Measurements from ENCODE around the gene GIPC2. TPM values are rescaled to one million over a fixed set of nuclear protein-coding genes. Genes with fewer than 3 reads are reported as not detected.

GIPC2 gene
- total and polyA plus RNA-seq, 7 donors = 0.99 to 23.8 (median 2.5) TPM

GRCh38 chr1:78006521-78006920 is 39.2 kb upstream of the GIPC2 start:
- no peak for TF ChIP-seq POLR2AphosphoS5 (IDR thresholded peaks at IDR 0.05)
- no peak for TF ChIP-seq POLR2A (IDR thresholded peaks at IDR 0.05)
- TF ChIP-seq CTCF (IDR thresholded peaks at IDR 0.05) = no peak
- TF ChIP-seq EP300 (IDR thresholded peaks at IDR 0.05) = no peak
- no peaks in the 10 kb centered on the region for H3K36me3 ChIP-seq
- no peaks in the 10 kb centered on the region for H3K9me3 ChIP-seq
- peaks cover 0 to 64% (median 42%) of the 10 kb centered on the region in 4 donors for H3K4me1 ChIP-seq
- intact Hi-C loops (cut with DNase I) = no loop called here
- peak overlapping the region; percentile 42 to 59 (median 57) for H3K4me3 ChIP-seq
- H3K27ac ChIP-seq = peak overlapping the region; percentile 86 to 89 (median 88)
- no peaks in the 10 kb centered on the region for H3K27me3 ChIP-seq
- no peak for DNase-seq

GRCh38 chr1:78007677-78008341 is 38.0 kb upstream of the GIPC2 start:
- peaks cover 0 to 60% (median 42%) of the 10 kb centered on the region in 4 donors for H3K4me1 ChIP-seq
- TF ChIP-seq CTCF (IDR thresholded peaks at IDR 0.05) (no peak), POLR2AphosphoS5 (IDR thresholded peaks at IDR 0.05) (no peak), POLR2A (IDR thresholded peaks at IDR 0.05) (no peak), EP300 (IDR thresholded peaks at IDR 0.05) (no peak)

DNA sequence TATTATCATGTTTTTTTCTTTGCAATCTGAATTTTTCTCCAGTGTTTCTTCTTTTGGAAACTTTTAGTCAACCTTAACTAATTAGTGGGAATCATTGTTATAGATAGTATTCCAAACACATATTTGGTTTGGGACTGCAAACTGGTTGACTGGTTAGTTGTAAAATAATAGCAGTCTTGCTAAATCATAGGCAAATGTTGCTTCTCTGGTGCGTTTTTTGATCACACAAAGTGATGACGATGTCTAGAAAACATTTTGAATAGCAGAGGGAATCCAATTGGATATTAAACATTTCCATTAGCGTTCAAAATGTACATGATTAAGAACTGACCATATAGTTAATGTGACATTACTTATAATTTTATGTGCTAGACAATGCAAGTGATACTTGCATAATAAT is 36.5 kb upstream of the GIPC2 start:
- H3K4me3 ChIP-seq = peak overlapping the region in 1 of 4 donors; percentile 58
- intact Hi-C loops (cut with DNase I) = no loop called here
- H3K27ac ChIP-seq = peak overlapping the region in 3 of 4 donors; percentile 16 to 89 (median 33)
- no peak for DNase-seq
- H3K4me1 ChIP-seq = peaks cover 0 to 50% (median 39%) of the 10 kb centered on the region in 4 donors
- peaks cover 0 to 14% (median 3%) of the 10 kb centered on the region in 4 donors for H3K36me3 ChIP-seq
- no peaks in the 10 kb centered on the region for H3K9me3 ChIP-seq
- TF ChIP-seq POLR2AphosphoS5 (IDR thresholded peaks at IDR 0.05) (no peak), CTCF (IDR thresholded peaks at IDR 0.05) (no peak)
- 94% methylated on average over 3 of the region's 3 CpGs for WGBS, 2 donors
- no peaks in the 10 kb centered on the region for H3K27me3 ChIP-seq

More at GRCh38 chr1:78007677-78008341, 38.0 kb upstream of the GIPC2 start:
- Histone ChIP-seq H3K27ac (peak overlapping the region in 3 of 4 donors; percentile 86 to 89 (median 87)), H3K36me3 (no peaks in the 10 kb centered on the region), H3K9me3 (no peaks in the 10 kb centered on the region), H3K4me3 (peak overlapping the region in 3 of 4 donors; percentile 56 to 59 (median 58)), H3K27me3 (no peaks in the 10 kb centered on the region)
- intact Hi-C loops (cut with DNase I) = no loop called here
- no peak for DNase-seq
- 92% methylated on average over 4 of the region's 4 CpGs for WGBS, 2 donors

GRCh38 chr1:78009836-78010235 is 35.9 kb upstream of the GIPC2 start:
- peaks cover 0 to 19% (median 8%) of the 10 kb centered on the region in 4 donors for H3K36me3 ChIP-seq
- 87 to 90% methylated on average over 3 of the region's 3 CpGs for WGBS, 2 donors
- peak overlapping the region in 1 of 4 donors; percentile 4 for H3K4me3 ChIP-seq
- no peak for TF ChIP-seq EP300 (IDR thresholded peaks at IDR 0.05)
- TF ChIP-seq POLR2A (IDR thresholded peaks at IDR 0.05) = no peak
- TF ChIP-seq POLR2AphosphoS5 (IDR thresholded peaks at IDR 0.05) = no peak
- DNase-seq = no peak
- no peaks in the 10 kb centered on the region for H3K27me3 ChIP-seq
- intact Hi-C loops (cut with DNase I) = no loop called here
- H3K27ac ChIP-seq = peak overlapping the region; percentile 13 to 89 (median 24)
- H3K9me3 ChIP-seq = no peaks in the 10 kb centered on the region
- H3K4me1 ChIP-seq = peaks cover 0 to 55% (median 42%) of the 10 kb centered on the region in 4 donors

GRCh38 chr1:78011050-78011449 is 34.7 kb upstream of the GIPC2 start:
- no peak for DNase-seq
- TF ChIP-seq POLR2AphosphoS5 (IDR thresholded peaks at IDR 0.05) (no peak), CTCF (IDR thresholded peaks at IDR 0.05) (no peak), EP300 (IDR thresholded peaks at IDR 0.05) (no peak), POLR2A (IDR thresholded peaks at IDR 0.05) (no peak)
- Histone ChIP-seq H3K9me3 (no peaks in the 10 kb centered on the region), H3K36me3 (peaks cover 0 to 28% (median 10%) of the 10 kb centered on the region in 4 donors), H3K27ac (peak overlapping the region; percentile 16 to 89 (median 33)), H3K4me1 (peaks cover 0 to 57% (median 44%) of the 10 kb centered on the region in 4 donors), H3K27me3 (no peaks in the 10 kb centered on the region), H3K4me3 (no peak overlapping the region)
- intact Hi-C loops (cut with DNase I) = no loop called here
- 87 to 91% methylated on average over 2 of the region's 2 CpGs for WGBS, 2 donors

Data from sigmoid colon (tissue), 7 donors.